PC-3 (cell line): Measurements from ENCODE around the gene ADGRL3. TPM values are rescaled to one million over a fixed set of nuclear protein-coding genes. Genes with fewer than 3 reads are reported as not detected.

ENCODE experiments used
- ATAC-seq: fragments of 200-7000 bp; cut with Tn5 transposase; 2 replicates; pipeline ENCODE4 v1.9.1; 2020; ENCODE audit warnings: mild to moderate bottlenecking, moderate library complexity
- BruUV-seq: library from RNA; stranded (reverse); fragments of 400-500 nt; replicated peaks from 2 replicates; lab custom pipeline; 2021; lab: Mats Ljungman, UMichigan
- CTCF ChIA-PET: fragments of 300-600 bp; sonication (Branson Sonifier 250); formaldehyde crosslinking; loops from one replicate; lab custom pipeline; 2022; ENCODE audit warnings: antibody characterized with exemption; lab: Charles Lee
- POLR2A ChIA-PET: fragments of 300-600 bp; sonication (Branson Sonifier 250); formaldehyde crosslinking; loops from one replicate; lab custom pipeline; 2022; ENCODE audit warnings: antibody characterized with exemption; ENCODE audit not compliant: unreplicated experiment; lab: Charles Lee
- DNase-seq: peaks from one replicate; pipeline ENCODE4 v3.0.0-alpha.2; 2015
- H2AFZ ChIP-seq: fragments of 300-600 bp; sonication (generic); 2 replicates; pipeline ENCODE4 v1.6.0; 2016; ENCODE audit warnings: antibody characterized with exemption, low read length
- H3F3A ChIP-seq: fragments of 300-600 bp; sonication (generic); one replicate; pipeline ENCODE4 v1.6.0; 2017; ENCODE audit warnings: antibody characterized with exemption, low read length, control low read depth, mild to moderate bottlenecking; ENCODE audit not compliant: unreplicated experiment
- H3K27ac ChIP-seq: fragments of 300-600 bp; sonication (generic); 2 replicates; pipeline ENCODE4 v1.5.1; 2016; ENCODE audit warnings: mild to moderate bottlenecking, low read length
- H3K27me3 ChIP-seq: fragments of 300-600 bp; sonication (generic); 2 replicates; pipeline ENCODE4 v1.6.1; 2016; ENCODE audit warnings: low read length, mixed read lengths
- H3K36me3 ChIP-seq: fragments of 300-600 bp; sonication (generic); 2 replicates; pipeline ENCODE4 v1.6.1; 2016; ENCODE audit warnings: low read depth, mixed run types, low read length, mixed read lengths
- H3K4me1 ChIP-seq: fragments of 300-600 bp; sonication (generic); 2 replicates; pipeline ENCODE4 v1.5.1; 2016; ENCODE audit warnings: low read length; ENCODE audit not compliant: insufficient read depth
- H3K4me2 ChIP-seq: fragments of 300-600 bp; sonication (generic); 2 replicates; pipeline ENCODE4 v1.6.0; 2016; ENCODE audit warnings: low read length
- H3K4me3 ChIP-seq: fragments of 300-600 bp; sonication (generic); 2 replicates; pipeline ENCODE4 v1.5.1; 2016; ENCODE audit warnings: mild to moderate bottlenecking, low read length, mixed read lengths
- H3K79me2 ChIP-seq: fragments of 300-600 bp; sonication (generic); 2 replicates; pipeline ENCODE4 v1.6.1; 2017; ENCODE audit warnings: low read length, mixed read lengths
- H3K9ac ChIP-seq: fragments of 300-600 bp; sonication (generic); 2 replicates; pipeline ENCODE4 v1.6.0; 2016; ENCODE audit warnings: mild to moderate bottlenecking, low read length
- H3K9me2 ChIP-seq: fragments of 300-600 bp; sonication (generic); replicated peaks from 2 replicates; pipeline ENCODE4 v1.6.1; 2016; ENCODE audit warnings: mixed run types, low read length, mixed read lengths
- H3K9me3 ChIP-seq: fragments of 300-600 bp; sonication (generic); 2 replicates; pipeline ENCODE4 v1.6.1; 2016; ENCODE audit warnings: low read length, mixed read lengths
- H4K20me1 ChIP-seq: fragments of 300-600 bp; sonication (generic); 2 replicates; pipeline ENCODE4 v1.6.1; 2016; ENCODE audit warnings: low read length, mixed read lengths
- CTCF ChIP-seq: fragments of 300-600 bp; sonication (generic); conservative IDR thresholded peaks from 2 replicates; pipeline ENCODE4 v1.5.1; 2017; ENCODE audit warnings: antibody characterized with exemption, low read depth, mild to moderate bottlenecking, low read length
- EZH2 ChIP-seq: fragments of 300-600 bp; sonication (generic); IDR thresholded peaks from one replicate; pipeline ENCODE4 v1.6.1; 2017; ENCODE audit warnings: antibody characterized with exemption, mild to moderate bottlenecking, low read length; ENCODE audit not compliant: unreplicated experiment
- EZH2phosphoT487 ChIP-seq: fragments of 300-600 bp; sonication (generic); IDR thresholded peaks from 2 replicates; pipeline ENCODE4 v1.6.1; 2018; ENCODE audit warnings: mild to moderate bottlenecking, antibody characterized with exemption, low read length, borderline replicate concordance
- intact Hi-C: fragments of 100-400 bp; cut with micrococcal nuclease; formaldehyde crosslinking; loops from 2 replicates; pipeline ENCODE4 v1.9.0; 2023
- total RNA-seq: library from RNA; depleted of rRNA; stranded (reverse); fragments of >200 nt; gene quantifications from 2 replicates; pipeline ENCODE4 v1.2.3, GENCODE V29; 2014

Gene ADGRL3
- total RNA-seq, 1 experiment from 2014 or later: 0.66 TPM

- ATAC-seq: no peak
- BruUV-seq: no TSS peak
These were observed 539.8 kb downstream of the ADGRL3 start for GRCh38 chr4:61739887-61740286.

GRCh38 chr4:61740886-61741285, 540.8 kb downstream of the ADGRL3 start:
- no peaks in the 10 kb centered on the region for H3K27me3 ChIP-seq
- POLR2A ChIA-PET: no interaction called here
- no peak overlapping the region for H2AFZ ChIP-seq
- no peaks in the 10 kb centered on the region for H3K79me2 ChIP-seq
- no peaks in the 10 kb centered on the region for H4K20me1 ChIP-seq
- H3K9me2 ChIP-seq: no peaks in the 10 kb centered on the region
- intact Hi-C loops: loop anchor here (1.0 to 10.0 kb wide), 3 partner anchors 184 to 968 kb away; no protein-coding TSS in a partner anchor
- ATAC-seq: no peak
- no peaks in the 10 kb centered on the region for H3K4me1 ChIP-seq
- CTCF ChIA-PET: interaction anchor here (0.9 to 1.4 kb wide), 3 partner anchors 185 to 968 kb away, joined by 3 to 13 read pairs (median 3); no protein-coding TSS in a partner anchor
- DNase-seq: no peak
- no peaks in the 10 kb centered on the region for H3K9me3 ChIP-seq
- H3K36me3 ChIP-seq: no peaks in the 10 kb centered on the region
- no peak overlapping the region for H3K4me2 ChIP-seq
- no peaks in the 10 kb centered on the region for H3F3A ChIP-seq
- no peak overlapping the region for H3K27ac ChIP-seq
- no peak overlapping the region for H3K9ac ChIP-seq
- TF ChIP-seq EZH2phosphoT487 (no peak), EZH2 (no peak), CTCF (no peak)
- no TSS peak for BruUV-seq
- H3K4me3 ChIP-seq: no peak overlapping the region

More at GRCh38 chr4:61739887-61740286, 539.8 kb downstream of the ADGRL3 start:
- ChIA-PET POLR2A (interaction anchor here (0.9 kb wide), 1 partner anchor 162 kb away, joined by 6 read pairs; no protein-coding TSS in a partner anchor), CTCF (no interaction called here)
- no peak overlapping the region for H3K9ac ChIP-seq
- H3K79me2 ChIP-seq: no peaks in the 10 kb centered on the region
- H3K27me3 ChIP-seq: no peaks in the 10 kb centered on the region
- H3K4me2 ChIP-seq: no peak overlapping the region
- no peaks in the 10 kb centered on the region for H3K9me2 ChIP-seq
- intact Hi-C loops: loop anchor here (2.0 to 10.0 kb wide), 2 partner anchors 185 to 969 kb away; no protein-coding TSS in a partner anchor
- TF ChIP-seq CTCF (no peak), EZH2phosphoT487 (no peak), EZH2 (no peak)
- H4K20me1 ChIP-seq: no peaks in the 10 kb centered on the region
- no peak overlapping the region for H3K4me3 ChIP-seq
- no peaks in the 10 kb centered on the region for H3K4me1 ChIP-seq
- no peak overlapping the region for H3K27ac ChIP-seq
- no peak for DNase-seq
- H3F3A ChIP-seq: no peaks in the 10 kb centered on the region
- H3K36me3 ChIP-seq: no peaks in the 10 kb centered on the region
- no peak overlapping the region for H2AFZ ChIP-seq
- H3K9me3 ChIP-seq: no peaks in the 10 kb centered on the region
